Measurements from ENCODE around the gene SHKBP1. TPM values are rescaled to one million over a fixed set of nuclear protein-coding genes. Genes with fewer than 3 reads are reported as not detected.
"Not testable (repeated sequence)": the region's sequence is repeated elsewhere in the genome, so short reads cannot be mapped to it uniquely, and the experiment has no call there.

The SHKBP1 gene
- polyA plus RNA-seq (2013, experiment 1 of 2; ENCODE audit: insufficient read length), result 80.0 TPM
- 67.8 TPM for polyA plus RNA-seq (2013, experiment 2 of 2; ENCODE audit: insufficient read length)

- DNase-seq, result peak; percentile 95
These were observed at the start of gene SHKBP1 for GRCh38 chr19:40576585-40577451. TSS of gene SHKBP1 (plus strand) at chr19:40576873. CDS start at chr19:40576900, 27 bp downstream.

GRCh38 chr19:40528078-40528477 is 48.6 kb upstream of the SHKBP1 start:
- no peak for DNase-seq

GRCh38 chr19:40528533-40529092 is 48.1 kb upstream of the SHKBP1 start:
- DNase-seq, result no peak

- peak; percentile 65 for DNase-seq
These were observed 47.3 kb upstream of the SHKBP1 start for GRCh38 chr19:40529093-40529954.

DNA sequence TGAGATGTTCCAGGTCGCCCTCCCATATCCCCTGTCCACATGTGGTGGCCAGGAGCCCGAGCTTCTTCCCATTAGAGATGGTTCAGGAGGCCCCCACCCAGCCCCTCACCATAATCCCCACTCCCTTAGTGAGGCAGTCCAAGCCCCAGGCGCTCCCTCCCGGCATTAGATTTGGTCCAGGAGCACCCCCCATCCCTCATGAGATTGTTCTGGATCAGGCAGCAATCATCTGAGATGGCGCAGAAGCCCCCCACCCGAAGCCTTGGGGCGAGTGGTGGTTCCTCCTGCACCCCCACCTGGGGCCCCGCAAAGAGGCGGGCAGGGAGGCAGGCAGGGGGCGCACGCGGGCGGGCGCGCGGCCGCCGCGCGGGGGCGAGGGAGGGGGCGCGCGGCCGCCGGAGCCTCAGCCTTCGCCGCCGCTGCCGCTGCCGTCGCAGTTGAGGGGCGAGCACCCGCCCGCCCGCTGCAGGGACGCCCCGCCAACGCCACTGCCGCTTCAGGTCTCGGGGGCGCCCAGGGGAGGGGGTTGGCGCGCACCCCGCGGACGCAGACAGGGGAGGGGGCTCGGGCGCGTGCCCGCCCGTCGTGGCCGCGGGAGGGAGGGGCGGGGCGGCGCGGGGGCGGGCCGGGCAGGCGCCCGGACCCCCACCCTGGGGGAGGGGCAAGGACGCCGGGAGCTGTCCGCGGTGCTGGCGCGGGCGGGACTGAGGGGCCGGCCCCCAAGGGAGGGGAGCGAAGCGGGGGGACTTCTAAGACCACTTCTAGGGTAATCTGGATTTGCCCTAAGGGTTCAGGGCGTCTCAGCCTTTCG is 46.4 kb upstream of the SHKBP1 start:
- no peak for DNase-seq

GRCh38 chr19:40533508-40533907 is 43.2 kb upstream of the SHKBP1 start:
- no peak for DNase-seq

- DNase-seq, result no peak
These were observed 42.5 kb upstream of the SHKBP1 start for GRCh38 chr19:40534148-40534547.

- DNase-seq, result no peak
These were observed 37.6 kb upstream of the SHKBP1 start for GRCh38 chr19:40539070-40539469.

DNA sequence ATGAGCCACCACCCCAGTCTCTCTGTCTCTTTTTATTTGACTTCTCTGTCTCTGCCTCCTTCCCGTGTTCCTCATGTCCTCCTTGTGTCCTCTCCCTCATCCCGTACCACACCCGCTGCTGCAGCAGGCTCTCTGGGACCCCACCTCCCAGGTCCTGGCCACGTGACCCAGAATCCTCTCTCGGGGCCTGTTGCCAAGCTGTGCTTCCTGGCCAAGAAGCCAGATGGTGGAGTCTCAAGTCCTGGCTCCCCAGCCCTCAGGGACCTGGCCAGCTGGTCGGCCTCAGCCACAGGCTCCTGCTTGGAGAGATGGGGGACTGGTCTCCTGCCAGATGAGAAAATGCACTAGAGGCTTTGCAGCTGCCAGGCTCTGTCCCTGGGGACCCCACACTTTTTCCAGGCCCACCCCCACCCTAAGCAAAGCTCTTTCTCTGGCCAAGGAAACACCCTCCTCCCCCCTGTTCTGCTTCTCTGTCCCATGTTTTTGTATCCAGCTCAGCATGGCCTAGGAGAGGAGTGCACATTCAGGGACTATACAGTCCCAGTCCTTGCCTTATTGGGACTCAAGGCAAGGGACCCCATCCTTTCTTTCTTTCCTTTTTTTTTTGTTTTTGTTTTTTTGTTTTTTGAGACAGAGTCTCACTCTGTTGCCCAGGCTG is 34.3 kb upstream of the SHKBP1 start:
- peak; percentile 21 for DNase-seq

GRCh38 chr19:40543029-40543597 is 33.6 kb upstream of the SHKBP1 start:
- DNase-seq, result no peak

DNA sequence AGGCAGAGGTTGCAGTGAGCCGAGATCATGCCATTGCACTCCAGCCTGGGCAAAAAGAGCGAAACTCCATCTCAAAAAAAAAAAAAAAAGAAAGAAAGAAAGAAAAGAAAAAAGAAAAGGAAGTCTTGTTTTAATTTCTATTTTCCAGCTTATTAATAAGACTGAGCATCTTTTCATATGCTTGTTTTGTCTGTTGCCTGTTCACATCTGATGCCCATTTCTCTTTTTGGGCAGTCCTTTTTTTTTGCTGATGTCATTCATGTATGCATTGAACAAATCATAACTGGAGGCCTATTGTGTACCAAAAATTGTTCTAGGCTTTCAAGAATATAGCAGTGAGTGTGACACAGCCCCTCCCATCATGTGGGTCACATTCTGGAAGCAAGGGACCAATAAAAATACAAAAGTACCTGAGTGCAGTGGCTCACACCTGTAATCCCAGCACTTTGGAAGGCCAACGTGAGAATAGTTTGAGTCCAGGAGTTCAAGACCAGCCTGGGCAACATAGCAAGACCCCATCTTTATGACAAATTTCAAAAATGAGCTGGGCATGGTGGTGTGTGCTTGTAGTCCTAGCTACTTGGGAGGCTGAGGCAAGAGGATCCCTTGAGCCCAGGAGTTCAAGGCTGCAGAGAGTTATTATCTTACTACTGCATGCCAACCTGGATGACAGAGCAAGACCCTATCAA is 30.4 kb upstream of the SHKBP1 start:
- not testable (repeated sequence) for DNase-seq

DNA sequence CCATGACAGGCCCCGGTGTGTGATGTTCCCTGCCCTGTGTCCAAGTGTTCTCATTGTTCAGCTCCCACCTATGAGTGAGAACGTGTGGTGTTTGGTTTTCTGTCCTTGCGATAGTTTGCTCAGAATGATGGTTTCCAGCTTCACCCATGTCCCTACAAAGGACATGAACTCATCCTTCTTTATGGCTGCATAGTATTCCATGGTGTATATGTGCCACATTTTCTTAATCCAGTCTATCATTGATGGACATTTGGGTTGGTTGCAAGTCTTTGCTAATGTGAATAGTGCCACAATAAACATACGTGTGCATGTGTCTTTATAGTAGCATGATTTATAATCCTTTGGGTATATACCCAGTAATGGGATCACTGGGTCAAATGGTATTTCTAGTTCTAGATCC is 29.5 kb upstream of the SHKBP1 start:
- DNase-seq, result not testable (repeated sequence)

- DNase-seq, result no peak
These were observed 28.8 kb upstream of the SHKBP1 start for GRCh38 chr19:40547836-40548235.

GRCh38 chr19:40549007-40549708 is 27.5 kb upstream of the SHKBP1 start:
- DNase-seq, result peak; percentile 32

DNA sequence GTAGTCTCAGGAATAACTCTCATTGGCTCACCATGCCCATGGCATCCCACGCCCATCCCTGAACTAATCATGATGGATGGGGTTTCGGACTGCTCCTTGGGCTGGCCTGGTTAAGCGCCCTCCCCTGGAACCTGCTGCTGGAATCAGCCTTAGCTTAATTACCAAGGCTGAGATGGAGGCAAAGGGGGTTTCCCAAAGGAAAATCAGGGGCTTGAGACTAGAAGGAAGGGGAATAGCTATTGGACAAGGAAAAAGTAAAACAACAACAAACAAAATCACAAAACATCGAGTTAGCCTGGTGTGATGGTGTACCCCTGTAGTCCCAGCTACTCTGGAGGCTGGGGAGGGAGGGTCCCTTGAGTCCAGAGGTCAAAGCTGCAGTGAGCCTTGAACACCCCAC is 25.7 kb upstream of the SHKBP1 start:
- no peak for DNase-seq

DNA sequence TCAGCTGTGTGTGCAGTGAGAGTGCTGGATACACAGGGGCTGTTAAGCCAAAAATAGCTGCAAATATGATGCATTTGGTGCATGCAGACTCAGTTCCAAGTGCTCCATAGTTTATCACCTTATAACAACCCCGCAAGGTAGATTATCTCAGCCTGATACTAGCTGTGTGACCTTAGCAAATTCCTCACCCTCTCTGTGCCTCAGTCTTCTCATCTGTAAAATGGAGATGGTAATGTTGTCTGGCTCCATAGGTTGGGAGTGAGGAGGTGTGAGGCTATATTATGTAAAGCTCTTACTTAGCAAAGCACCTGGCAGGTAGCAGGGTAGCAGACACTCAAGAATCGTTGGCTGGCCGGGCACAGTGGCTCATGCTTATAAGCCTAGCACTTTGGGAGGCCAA is 23.8 kb upstream of the SHKBP1 start:
- no peak for DNase-seq

GRCh38 chr19:40553885-40554857 is 22.5 kb upstream of the SHKBP1 start:
- DNase-seq, result no peak

DNA sequence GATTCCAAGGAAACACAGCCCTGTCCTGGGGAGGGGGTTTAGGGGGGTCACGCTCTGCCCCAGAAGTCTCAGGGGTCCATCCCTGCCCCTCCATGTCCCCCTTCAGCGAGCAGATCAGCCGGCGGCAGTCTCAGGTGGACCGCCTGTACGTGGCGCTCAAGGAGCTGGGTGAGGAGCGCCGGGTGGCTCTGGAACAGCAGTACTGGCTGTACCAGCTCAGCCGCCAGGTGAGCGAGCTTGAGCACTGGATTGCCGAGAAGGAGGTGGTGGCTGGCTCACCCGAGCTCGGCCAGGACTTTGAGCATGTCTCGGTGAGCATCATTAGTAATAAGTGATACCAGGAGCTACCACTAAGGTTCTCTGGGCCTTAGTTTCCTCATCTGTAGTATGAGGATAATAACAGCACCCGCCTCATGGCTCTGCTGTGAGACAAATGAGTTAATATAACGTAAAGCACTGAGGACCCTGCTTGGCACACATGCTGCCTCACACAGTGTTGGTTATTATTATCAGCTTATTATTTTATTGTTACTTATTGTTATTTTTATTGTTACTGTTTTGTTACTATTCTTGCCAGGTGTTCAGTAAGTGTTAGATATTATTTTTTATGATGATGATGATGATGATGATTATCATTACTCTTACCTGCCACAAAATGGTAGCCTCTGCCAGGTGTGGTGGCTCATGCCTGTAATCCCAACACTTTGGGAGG is 20.5 kb upstream of the SHKBP1 start:
- DNase-seq, result no peak

Data from fibroblast of skin of back (primary cell).